HG03469 (cell line): ENCODE results near the gene RPUSD1.
"Not testable (repeated sequence)": the region's sequence is repeated elsewhere in the genome, so short reads cannot be mapped to it uniquely, and the experiment has no call there.

Experiments used
- ATAC-seq: cut with Tn5 transposase; IDR thresholded peaks from one replicate; pipeline ENCODE4 v1.9.1; 2021; ENCODE audit warnings: mild to moderate bottlenecking, moderate library complexity, moderate number of reproducible peaks; ENCODE audit not compliant: unreplicated experiment

Gene RPUSD1

DNA sequence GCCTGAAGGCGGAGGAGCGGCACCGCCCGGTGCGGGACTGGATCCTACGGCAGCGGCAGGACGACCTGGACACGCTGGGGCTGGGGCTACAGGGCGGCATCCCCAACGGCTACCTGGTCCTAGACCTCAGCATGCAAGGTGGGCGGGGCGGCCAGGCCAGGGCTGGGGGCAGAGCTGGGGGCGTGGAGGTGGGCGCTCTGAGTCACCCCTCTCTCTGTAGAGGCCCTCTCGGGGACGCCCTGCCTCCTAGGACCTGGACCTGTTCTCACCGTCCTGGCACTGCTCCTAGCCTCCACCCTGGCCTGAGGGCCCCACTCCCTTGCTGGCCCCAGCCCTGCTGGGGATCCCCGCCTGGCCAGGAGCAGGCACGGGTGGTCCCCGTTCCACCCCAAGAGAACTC is 19.8 kb downstream of the RPUSD1 start:
- ATAC-seq: no peak

DNA sequence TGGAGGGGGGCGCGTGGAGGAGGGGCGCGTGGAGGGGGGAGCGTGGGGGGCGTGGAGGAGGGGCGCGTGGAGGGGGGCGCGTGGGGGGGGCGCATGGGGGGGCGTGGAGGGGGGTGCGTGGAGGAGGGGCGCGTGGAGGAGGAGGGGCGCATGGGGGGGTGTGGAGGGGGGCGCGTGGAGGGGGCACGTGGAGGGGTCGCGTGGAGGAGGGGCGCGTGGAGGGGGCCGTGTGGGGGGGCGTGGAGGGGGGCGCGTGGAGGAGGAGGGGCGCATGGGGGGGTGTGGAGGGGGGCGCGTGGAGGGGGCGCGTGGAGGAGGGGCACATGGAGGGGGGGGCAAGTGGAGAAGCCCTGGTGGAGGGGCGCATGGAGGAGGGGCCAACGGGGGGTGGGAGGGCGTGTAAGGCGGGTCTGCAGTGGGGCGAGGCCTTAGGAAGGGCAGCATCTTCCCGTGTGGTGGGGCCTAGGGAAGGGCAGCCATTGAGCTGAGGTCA is 20.4 kb downstream of the RPUSD1 start:
- no peak for ATAC-seq

DNA sequence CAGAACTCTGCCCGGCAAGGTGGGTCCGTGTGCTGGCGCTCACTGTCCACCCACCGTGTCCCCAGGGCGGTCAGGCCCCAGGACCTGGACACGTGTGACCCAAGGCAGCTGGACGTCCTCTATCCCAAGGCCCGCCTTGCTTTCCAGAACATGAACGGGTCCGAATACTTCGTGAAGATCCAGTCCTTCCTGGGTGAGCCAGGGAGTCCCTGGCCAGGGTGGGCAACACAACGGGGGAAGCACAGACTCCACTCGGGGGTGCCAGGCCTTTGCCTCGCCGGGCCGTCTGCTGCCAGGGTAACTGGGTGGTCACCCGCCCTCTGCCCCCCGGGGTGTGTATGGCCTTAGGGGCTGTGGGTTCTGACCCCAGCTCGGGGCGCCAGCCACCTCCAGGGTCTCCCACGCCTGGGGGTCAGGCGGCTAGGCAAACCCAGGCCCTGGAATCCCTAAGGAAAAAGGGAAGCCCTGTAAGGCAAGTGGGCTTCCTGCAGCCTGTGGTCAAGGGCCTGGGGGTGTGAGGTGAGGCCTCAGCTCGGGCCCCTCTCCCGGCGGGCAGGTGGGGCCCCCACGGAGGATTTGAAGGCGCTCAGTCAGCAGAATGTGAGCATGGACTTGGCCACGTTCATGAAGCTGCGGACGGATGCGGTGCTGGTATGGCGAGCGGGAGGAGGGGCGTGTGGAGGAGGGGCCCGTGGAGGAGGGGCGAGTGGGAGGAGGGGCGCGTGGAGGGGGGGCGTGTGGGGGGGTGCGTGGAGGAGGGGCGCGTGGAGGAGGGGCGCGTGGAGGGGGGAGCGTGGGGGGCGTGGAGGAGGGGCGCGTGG is 21.2 kb downstream of the RPUSD1 start:
- no peak for ATAC-seq

DNA sequence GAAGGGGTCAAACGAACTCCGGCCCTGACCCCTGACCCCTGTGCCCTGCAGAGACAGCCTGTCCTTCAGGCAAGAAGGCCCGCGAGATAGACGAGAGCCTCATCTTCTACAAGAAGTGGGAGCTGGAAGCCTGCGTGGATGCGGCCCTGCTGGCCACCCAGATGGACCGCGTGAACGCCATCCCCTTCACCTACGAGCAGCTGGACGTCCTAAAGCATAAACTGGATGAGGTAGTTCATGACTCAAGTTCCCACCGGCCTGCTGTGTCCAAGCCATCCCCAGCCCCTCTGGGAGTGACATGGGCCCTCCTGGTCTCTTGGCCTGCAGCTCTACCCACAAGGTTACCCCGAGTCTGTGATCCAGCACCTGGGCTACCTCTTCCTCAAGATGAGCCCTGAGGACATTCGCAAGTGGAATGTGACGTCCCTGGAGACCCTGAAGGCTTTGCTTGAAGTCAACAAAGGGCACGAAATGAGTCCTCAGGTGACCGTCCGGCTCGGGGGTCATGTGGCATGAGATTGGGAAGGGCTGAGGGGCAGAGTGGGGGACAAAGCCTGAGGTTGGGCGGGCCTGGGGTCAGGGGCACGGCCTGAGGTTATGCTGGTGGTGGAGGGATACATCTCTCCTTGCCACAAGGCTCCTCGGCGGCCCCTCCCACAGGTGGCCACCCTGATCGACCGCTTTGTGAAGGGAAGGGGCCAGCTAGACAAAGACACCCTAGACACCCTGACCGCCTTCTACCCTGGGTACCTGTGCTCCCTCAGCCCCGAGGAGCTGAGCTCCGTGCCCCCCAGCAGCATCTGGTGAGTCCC is 22.0 kb downstream of the RPUSD1 start:
- ATAC-seq: no peak

DNA sequence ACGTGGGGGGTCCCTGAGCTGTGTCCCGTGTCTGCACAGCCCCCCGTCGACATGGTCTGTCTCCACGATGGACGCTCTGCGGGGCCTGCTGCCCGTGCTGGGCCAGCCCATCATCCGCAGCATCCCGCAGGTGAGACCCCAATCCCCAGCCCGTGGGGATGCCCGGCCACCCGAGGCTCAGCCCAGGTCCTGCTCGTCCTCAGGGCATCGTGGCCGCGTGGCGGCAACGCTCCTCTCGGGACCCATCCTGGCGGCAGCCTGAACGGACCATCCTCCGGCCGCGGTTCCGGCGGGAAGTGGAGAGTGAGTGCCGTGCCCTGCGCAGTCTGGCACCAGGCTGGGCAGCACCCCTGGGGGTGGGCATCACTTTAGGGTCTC is 22.7 kb downstream of the RPUSD1 start:
- ATAC-seq: no peak

DNA sequence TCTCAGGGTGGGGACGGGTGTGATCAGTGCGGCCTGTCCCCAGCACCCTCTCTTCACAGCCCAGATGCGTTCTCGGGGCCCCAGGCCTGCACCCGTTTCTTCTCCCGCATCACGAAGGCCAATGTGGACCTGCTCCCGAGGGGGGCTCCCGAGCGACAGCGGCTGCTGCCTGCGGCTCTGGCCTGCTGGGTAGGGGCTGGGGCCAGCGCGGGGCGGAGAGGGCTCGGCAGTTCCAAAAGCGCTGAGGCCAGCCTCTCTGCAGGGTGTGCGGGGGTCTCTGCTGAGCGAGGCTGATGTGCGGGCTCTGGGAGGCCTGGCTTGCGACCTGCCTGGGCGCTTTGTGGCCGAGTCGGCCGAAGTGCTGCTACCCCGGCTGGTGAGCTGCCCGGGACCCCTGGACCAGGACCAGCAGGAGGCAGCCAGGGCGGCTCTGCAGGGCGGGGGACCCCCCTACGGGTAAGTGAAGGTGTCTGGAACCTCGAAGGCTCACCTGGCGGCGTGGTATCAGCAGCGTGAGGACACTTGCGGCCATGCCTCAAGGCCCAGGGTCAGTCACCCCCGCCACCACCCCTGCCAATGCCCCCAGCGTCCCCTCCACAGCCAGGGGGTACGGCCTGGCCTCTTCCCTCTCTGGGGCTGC is 23.2 kb downstream of the RPUSD1 start:
- ATAC-seq: no peak

DNA sequence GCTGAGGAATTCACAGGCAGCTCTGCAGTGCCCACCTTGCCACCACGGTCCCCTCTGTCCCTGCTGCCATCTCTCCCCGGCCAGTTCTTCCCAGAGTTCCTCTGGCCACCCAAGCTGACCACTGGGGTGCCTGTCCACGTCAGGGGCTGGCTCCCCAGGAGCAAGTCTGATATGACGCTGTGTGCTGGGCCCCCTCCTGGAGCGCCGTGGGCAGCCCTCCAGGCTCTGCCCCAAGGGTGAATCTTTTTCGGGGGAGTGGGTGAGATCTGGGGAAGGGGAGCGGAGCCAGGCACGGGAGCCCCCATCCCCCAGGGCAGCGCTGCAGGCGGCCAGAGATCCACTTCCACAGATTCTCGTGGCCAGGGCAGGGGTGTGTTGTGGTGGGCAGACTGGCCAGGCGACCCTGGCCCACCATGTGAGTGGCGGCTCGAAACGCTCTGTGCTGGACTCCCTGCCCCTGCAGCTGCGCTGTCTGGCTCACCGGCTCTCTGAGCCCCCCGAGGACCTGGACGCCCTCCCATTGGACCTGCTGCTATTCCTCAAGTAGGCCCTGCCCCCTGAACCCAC is 23.9 kb downstream of the RPUSD1 start:
- ATAC-seq: no peak

DNA sequence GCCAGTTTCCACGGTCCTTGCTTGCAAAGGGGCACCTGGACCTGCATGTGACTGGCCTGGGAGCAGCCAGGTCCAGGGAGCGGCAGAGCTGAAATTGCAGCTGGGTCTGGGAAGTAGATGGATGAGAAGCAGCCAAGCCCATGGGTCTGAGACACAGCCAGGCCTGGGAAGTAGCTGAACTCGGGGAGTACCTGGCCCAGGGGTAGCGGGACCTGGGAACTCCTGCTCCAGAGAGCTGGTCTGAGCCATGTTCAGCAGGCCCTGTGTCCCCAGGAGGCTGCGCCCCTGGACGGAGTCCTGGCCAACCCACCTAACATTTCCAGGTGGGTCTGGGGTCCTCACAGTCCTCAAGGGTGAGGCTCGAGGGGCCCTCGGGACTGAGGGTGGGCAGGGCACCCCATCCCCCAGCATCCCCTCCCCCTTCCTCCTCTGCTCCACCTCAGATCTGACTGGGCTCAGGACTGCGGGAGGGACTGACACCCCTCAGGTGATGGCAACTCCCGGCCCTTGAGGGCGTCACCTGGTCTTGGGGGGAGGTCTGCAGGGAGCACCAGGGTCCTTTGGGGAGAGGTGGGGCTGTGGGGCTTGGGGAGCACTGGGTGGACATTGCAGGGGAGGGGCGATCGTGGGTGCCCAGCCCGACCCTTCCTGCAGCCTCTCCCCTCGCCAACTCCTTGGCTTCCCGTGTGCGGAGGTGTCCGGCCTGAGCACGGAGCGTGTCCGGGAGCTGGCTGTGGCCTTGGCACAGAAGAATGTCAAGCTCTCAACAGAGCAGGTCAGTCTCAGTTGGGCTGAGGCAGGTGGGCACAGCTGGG is 24.6 kb downstream of the RPUSD1 start:
- ATAC-seq: no peak

DNA sequence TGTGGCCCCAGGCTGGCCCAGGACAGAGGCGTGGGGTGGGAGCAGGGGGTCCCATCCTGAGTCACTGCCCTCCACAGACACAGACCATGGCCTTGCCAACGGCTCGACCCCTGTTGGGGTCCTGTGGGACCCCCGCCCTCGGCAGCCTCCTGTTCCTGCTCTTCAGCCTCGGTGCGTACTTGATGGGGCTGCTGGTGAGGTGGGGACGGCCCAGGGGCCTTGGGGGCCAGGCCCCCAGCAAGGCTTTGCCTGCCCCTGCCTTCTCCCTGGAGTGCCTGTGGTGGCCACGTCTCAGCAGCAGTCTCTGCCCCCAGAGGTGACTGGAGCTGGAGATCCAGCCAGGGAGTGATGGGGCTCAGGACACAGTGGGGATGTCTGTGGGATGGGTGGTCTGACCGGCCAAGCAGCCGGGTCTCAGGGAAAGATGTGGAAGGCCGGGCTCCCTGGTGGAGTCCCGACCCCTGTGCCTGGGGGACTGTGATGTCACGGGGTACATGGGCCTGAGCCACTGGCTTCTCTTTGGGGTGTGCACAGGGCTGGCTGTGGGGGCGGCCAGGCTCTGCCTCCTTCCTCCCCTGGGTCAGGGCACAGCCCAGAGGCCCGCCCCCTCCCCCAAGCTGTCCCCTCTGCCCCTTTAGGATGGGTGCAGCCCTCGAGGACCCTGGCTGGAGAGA is 25.4 kb downstream of the RPUSD1 start:
- no peak for ATAC-seq

DNA sequence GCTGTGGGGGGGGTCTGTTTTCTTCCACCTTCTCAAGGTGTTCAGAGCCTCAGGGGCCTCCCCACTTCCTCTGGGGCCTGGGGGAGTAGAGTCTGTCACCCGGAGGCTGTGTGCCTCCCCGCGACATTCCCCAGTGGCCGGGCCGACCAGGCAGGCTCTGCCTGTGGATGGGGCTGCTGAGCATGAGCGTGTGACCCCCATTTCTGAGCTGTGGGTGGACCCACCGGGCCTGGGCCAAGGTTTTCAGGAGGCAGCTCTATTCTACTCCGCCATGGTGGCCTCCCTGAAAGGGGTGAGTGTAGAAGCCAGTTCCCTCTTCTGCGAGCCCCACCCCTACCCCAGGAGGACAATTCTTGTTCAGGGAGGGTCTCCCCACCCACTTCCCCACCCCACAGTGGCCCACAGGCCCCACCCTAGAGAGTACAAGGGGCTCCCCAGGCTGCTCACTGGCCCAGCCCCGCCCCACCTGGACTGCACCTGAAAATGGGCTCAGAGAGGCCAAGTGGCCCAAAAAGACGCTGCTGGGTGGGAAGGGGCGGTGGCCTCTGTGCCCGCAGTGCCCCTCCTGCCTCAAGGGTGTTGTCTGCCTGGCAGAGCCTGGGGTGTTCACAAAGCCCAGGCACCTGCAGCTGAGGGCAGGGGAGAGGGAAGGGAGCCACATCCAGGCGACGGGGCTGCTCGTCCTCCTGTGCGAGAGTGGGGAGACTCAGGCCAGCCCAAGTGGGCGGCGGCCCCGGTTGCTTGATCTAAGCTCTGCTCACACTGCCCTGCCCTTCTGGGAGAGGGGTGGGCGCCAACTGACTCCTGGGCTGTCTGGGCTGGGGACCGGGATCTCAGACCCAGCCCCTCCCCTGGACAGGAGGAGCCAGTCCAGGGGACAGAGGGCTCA is 26.3 kb downstream of the RPUSD1 start:
- ATAC-seq: no peak

DNA sequence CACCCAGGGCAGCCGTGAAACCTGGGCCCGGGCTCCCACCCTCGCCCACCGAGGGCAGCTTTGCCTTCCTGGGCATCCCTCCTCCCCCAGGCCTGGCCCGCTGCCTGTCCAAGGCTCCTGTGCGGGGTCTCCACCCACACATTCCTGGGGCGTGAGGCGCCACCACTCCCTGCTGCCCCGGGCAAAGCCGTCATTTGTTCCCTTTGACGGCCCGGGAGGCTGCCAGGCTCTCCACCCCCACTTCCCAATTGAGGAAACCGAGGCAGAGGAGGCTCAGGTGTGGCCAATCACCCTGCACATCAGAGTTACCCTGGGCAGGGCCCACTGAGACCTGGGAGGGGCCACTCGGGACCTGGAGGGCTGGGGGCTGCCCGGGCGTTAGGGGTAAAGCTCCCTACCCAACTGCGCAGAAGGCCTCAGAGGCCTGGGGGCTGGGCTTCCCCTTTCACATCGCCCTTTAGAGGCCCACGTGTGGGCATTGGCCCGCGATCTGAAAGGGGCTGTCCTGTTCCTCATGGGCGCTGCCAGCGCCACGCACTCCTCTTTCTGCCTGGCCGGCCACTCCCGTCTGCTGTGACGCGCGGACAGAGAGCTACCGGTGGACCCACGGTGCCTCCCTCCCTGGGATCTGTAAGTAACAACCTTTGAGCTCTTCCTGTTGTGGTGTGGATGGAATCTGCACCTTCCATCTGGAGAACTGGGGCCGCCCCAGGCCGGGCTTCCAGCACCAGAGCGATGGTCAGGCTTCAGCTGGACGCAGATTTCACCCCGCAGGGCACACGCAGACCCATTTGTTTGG is 27.4 kb downstream of the RPUSD1 start, which contains the start of gene MSLN:
MSLN (plus strand) TSS at position 190 of the 799 bp plus-strand sequence. CDS start 1,947 bp downstream, outside the sequence.
- no peak for ATAC-seq

DNA sequence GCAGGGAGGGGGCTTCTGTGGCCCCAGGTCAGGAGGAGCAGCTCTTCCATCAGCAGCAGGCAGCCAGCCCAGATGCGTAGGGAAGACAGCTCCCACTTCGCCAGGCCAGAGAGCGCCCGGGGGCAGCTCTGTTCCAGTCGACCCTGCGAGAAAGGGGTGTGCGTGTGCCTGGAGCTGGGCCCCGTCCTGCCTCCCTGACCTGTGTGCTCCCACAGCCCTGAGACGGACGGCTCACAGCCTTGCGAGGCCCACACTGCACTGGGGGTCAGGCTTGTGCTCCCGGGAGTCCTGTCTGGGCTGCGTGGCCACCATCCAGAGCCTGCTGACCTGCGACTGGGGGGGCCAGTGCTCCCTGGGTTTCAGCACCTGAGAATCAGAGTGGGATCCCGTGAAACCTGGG is 28.1 kb downstream of the RPUSD1 start:
- ATAC-seq: no peak

DNA sequence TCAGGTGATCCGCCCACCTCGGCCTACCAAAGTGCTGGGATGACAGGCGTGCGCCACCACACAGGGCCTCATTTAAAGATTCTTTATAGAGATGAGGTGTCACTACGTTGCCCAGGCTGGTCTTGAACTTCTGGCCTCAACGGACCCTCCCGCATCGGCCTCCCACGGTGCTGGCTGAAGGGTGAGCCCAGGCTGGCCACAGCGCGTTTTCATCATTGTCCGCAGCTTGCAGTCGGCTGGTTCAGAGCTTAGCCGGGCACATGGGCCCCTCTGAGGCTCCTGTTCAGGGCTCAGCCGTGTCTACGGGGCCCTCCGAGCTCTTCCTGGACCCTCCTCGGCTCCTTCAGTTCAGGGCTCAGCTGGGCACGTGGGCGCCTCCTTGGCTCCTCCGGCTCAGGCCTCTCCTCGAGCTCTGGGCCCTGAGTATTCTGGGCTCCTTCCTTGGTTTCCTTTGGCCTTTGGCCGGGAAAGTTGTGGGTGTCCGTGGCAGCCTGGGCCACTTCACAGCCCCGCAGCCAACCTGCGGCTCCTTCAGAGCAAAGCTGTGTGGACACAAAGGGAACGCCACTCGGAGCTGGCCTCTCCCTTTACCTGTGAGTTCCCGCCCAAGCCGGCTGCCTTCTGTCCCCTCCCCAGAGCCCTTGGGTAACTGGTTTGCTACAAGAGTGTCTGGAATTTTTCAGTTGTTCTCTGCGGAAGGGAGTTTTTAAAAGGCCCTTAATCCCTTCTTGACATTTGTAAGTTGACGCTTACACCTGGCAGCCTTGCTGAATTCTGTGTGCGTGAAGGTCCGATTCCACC is 28.9 kb downstream of the RPUSD1 start:
- no peak for ATAC-seq

DNA sequence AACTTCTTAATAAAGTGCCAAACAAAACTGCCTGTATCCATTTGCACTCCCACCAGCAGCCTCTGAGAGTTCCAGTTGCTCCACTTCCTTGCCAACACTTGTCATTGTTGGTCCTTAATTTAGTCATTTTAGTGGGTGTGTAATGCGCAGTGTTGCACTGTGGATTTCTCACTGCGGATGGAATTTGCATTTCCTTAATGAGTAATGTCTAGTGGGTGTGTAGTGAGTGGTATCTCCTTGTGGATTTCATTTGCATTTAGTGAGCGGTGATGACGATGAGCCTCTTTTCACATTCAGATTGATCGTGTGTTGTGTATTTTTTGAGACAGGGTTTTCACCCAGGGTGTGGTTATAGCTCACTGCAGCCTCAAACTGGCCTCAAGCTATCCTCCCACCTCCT is 31.8 kb downstream of the RPUSD1 start:
- no peak for ATAC-seq

DNA sequence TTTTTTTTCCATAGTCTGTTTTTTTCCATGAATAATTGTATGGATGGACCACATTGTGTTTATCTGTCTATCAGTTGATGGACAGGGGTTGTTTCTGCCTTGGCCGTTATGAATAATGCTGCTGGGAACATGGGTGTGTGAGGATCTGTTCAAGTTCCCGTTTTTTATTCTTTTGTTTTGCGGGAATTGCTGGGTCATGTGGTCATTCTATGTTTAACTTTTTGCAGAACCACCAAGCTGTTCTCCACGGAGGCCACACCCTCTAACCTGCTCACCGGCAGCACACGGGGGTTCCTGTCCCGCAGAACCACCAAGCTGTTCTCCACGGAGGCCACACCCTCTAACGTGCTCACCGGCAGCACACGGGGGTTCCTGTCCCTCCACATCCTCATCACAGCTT is 33.5 kb downstream of the RPUSD1 start:
- ATAC-seq: no peak

DNA sequence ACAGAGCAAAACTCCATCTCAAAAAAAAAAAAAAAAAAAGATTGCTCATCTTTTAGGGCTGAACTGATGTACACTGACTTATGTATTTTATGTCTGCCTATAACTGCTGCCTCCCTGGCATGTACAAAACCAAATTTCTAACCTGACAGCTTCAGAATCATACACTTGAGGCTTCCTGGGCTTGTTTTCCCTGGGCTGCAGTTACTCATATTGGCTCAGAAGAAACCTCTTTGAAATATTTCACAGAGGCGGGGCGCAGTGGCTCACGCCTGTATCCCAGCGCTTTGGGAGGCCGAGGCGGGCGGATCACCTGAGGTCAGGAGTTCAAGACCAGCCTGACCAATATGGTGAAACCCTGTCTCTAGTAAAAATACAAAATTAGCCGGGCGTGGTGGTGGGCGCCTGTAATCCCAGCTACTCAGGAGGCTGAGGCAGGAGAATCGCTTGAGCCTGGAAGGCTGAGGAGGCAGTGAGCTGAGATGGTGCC is 34.0 kb downstream of the RPUSD1 start:
- not testable (repeated sequence) for ATAC-seq

DNA sequence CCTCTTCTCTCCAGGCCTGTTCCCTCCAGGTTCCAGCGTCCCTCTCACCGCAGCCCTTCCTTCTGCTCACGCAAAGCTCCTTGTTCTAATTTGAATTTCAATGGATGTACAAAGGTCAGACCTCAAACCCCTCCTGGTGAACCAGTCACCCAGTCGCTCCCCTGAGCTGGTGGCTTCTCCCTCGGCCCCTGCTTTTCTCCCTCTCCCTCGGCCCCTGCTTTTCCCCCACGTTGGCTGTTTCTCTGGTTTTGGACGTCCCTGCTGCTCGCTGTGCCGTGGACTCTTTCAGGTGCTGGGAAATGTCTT is 36.2 kb downstream of the RPUSD1 start:
- no peak for ATAC-seq
